ENCODE data around the gene SCYL2. TPM values are rescaled to one million over a fixed set of nuclear protein-coding genes. Genes with fewer than 3 reads are reported as not detected.

SCYL2 gene
- total RNA-seq, 2 experiments from 2014 or later = 19.4 to 20.7 TPM

- H3K9me3 Mint-ChIP-seq = no peaks in the 10 kb centered on the region
- H3K4me1 Mint-ChIP-seq (ENCODE audit: low read depth) = no peaks in the 10 kb centered on the region
- H3K27me3 Mint-ChIP-seq (ENCODE audit: low read depth) = peaks cover 3% of the 10 kb centered on the region
- CTCF ChIA-PET = no interaction called here
- no peaks in the 10 kb centered on the region for H3K36me3 Mint-ChIP-seq (ENCODE audit: low read depth)
- no peak for DNase-seq
- intact Hi-C loops (cut with micrococcal nuclease) = no loop called here
- H3K4me3 Mint-ChIP-seq = no peak overlapping the region
- no peak overlapping the region for H3K27ac Mint-ChIP-seq
Measured at GRCh38 chr12:100368066-100368465, 101.1 kb downstream of the SCYL2 start.

GRCh38 chr12:100371146-100371545, 104.2 kb downstream of the SCYL2 start:
- no peak for DNase-seq
- intact Hi-C loops (cut with micrococcal nuclease) = no loop called here
- H3K27me3 Mint-ChIP-seq (ENCODE audit: low read depth) = peaks cover 3% of the 10 kb centered on the region
- no peaks in the 10 kb centered on the region for H3K36me3 Mint-ChIP-seq (ENCODE audit: low read depth)
- no peak overlapping the region for H3K27ac Mint-ChIP-seq
- no peaks in the 10 kb centered on the region for H3K9me3 Mint-ChIP-seq
- CTCF ChIA-PET = no interaction called here
- no peak overlapping the region for H3K4me3 Mint-ChIP-seq
- no peaks in the 10 kb centered on the region for H3K4me1 Mint-ChIP-seq (ENCODE audit: low read depth)

GRCh38 chr12:100372853-100373640, 106.1 kb downstream of the SCYL2 start:
- Mint-ChIP-seq H3K27me3 (ENCODE audit: low read depth) (peaks cover 5% of the 10 kb centered on the region), H3K4me3 (no peak overlapping the region), H3K36me3 (ENCODE audit: low read depth) (no peaks in the 10 kb centered on the region), H3K9me3 (no peaks in the 10 kb centered on the region), H3K27ac (no peak overlapping the region), H3K4me1 (ENCODE audit: low read depth) (no peaks in the 10 kb centered on the region)
- CTCF ChIA-PET = no interaction called here
- intact Hi-C loops (cut with micrococcal nuclease) = no loop called here
- no peak for DNase-seq

GRCh38 chr12:100375038-100375735, 108.2 kb downstream of the SCYL2 start:
- CTCF ChIA-PET = no interaction called here
- DNase-seq = no peak

GRCh38 chr12:100376161-100376560, 109.2 kb downstream of the SCYL2 start:
- no peak for DNase-seq
- H3K27me3 Mint-ChIP-seq (ENCODE audit: low read depth) = peaks cover 3% of the 10 kb centered on the region
- no peak overlapping the region for H3K4me3 Mint-ChIP-seq
- H3K4me1 Mint-ChIP-seq (ENCODE audit: low read depth) = no peaks in the 10 kb centered on the region
- H3K27ac Mint-ChIP-seq = no peak overlapping the region
- intact Hi-C loops (cut with micrococcal nuclease) = no loop called here
- CTCF ChIA-PET = interaction anchor here (0.6 kb wide), 1 partner anchor 1680 kb away, joined by 3 read pairs; no protein-coding TSS in a partner anchor
- H3K9me3 Mint-ChIP-seq = no peaks in the 10 kb centered on the region
- no peaks in the 10 kb centered on the region for H3K36me3 Mint-ChIP-seq (ENCODE audit: low read depth)

More at GRCh38 chr12:100375038-100375735, 108.2 kb downstream of the SCYL2 start:
- intact Hi-C loops (cut with micrococcal nuclease) = no loop called here
- no peaks in the 10 kb centered on the region for H3K36me3 Mint-ChIP-seq (ENCODE audit: low read depth)
- peaks cover 3% of the 10 kb centered on the region for H3K27me3 Mint-ChIP-seq (ENCODE audit: low read depth)
- H3K4me1 Mint-ChIP-seq (ENCODE audit: low read depth) = no peaks in the 10 kb centered on the region
- H3K9me3 Mint-ChIP-seq = no peaks in the 10 kb centered on the region
- no peak overlapping the region for H3K4me3 Mint-ChIP-seq
- H3K27ac Mint-ChIP-seq = no peak overlapping the region

- Mint-ChIP-seq H3K4me3 (no peak overlapping the region), H3K36me3 (ENCODE audit: low read depth) (no peaks in the 10 kb centered on the region), H3K9me3 (no peaks in the 10 kb centered on the region), H3K27me3 (ENCODE audit: low read depth) (peaks cover 3% of the 10 kb centered on the region), H3K4me1 (ENCODE audit: low read depth) (no peaks in the 10 kb centered on the region), H3K27ac (no peak overlapping the region)
- intact Hi-C loops (cut with micrococcal nuclease) = no loop called here
- CTCF ChIA-PET = no interaction called here
- no peak for DNase-seq
Measured at GRCh38 chr12:100381379-100381778, 114.4 kb downstream of the SCYL2 start.

GRCh38 chr12:100382338-100382737, 115.4 kb downstream of the SCYL2 start:
- CTCF ChIA-PET = no interaction called here
- H3K4me1 Mint-ChIP-seq (ENCODE audit: low read depth) = no peaks in the 10 kb centered on the region
- H3K4me3 Mint-ChIP-seq = no peak overlapping the region
- no peak overlapping the region for H3K27ac Mint-ChIP-seq
- no peaks in the 10 kb centered on the region for H3K36me3 Mint-ChIP-seq (ENCODE audit: low read depth)
- intact Hi-C loops (cut with micrococcal nuclease) = no loop called here
- DNase-seq = no peak
- H3K9me3 Mint-ChIP-seq = no peaks in the 10 kb centered on the region
- no peaks in the 10 kb centered on the region for H3K27me3 Mint-ChIP-seq (ENCODE audit: low read depth)

GRCh38 chr12:100383586-100384558, 116.9 kb downstream of the SCYL2 start:
- no peaks in the 10 kb centered on the region for H3K27me3 Mint-ChIP-seq (ENCODE audit: low read depth)
- no peak overlapping the region for H3K27ac Mint-ChIP-seq
- no peaks in the 10 kb centered on the region for H3K4me1 Mint-ChIP-seq (ENCODE audit: low read depth)
- H3K4me3 Mint-ChIP-seq = no peak overlapping the region
- intact Hi-C loops (cut with micrococcal nuclease) = no loop called here
- CTCF ChIA-PET = no interaction called here
- DNase-seq = no peak
- no peaks in the 10 kb centered on the region for H3K9me3 Mint-ChIP-seq
- no peaks in the 10 kb centered on the region for H3K36me3 Mint-ChIP-seq (ENCODE audit: low read depth)

- CTCF ChIA-PET = no interaction called here
- Mint-ChIP-seq H3K36me3 (ENCODE audit: low read depth) (no peaks in the 10 kb centered on the region), H3K27ac (no peak overlapping the region), H3K4me3 (no peak overlapping the region), H3K9me3 (no peaks in the 10 kb centered on the region), H3K4me1 (ENCODE audit: low read depth) (no peaks in the 10 kb centered on the region), H3K27me3 (ENCODE audit: low read depth) (no peaks in the 10 kb centered on the region)
- DNase-seq = no peak
- intact Hi-C loops (cut with micrococcal nuclease) = no loop called here
Measured at GRCh38 chr12:100384559-100384935, 117.6 kb downstream of the SCYL2 start.

- Mint-ChIP-seq H3K9me3 (no peaks in the 10 kb centered on the region), H3K27me3 (ENCODE audit: low read depth) (peaks cover 11% of the 10 kb centered on the region), H3K27ac (no peak overlapping the region), H3K36me3 (ENCODE audit: low read depth) (no peaks in the 10 kb centered on the region), H3K4me1 (ENCODE audit: low read depth) (no peaks in the 10 kb centered on the region), H3K4me3 (no peak overlapping the region)
- CTCF ChIA-PET = interaction anchor here (2.2 kb wide), 1 partner anchor 17 kb away, joined by 6 read pairs; no protein-coding TSS in a partner anchor
- no peak for DNase-seq
- intact Hi-C loops (cut with micrococcal nuclease) = no loop called here
Measured at GRCh38 chr12:100388382-100388781, 121.4 kb downstream of the SCYL2 start.

Data from activated naive CD4-positive, alpha-beta T cell treated with anti-CD3 and anti-CD28 coated beads for 36 hours (primary cell).